H9 (cell line): Measurements from ENCODE around the gene KNSTRN. TPM values are rescaled to one million over a fixed set of nuclear protein-coding genes. Genes with fewer than 3 reads are reported as not detected.

Source experiments
- DNase-seq: peaks from one replicate; pipeline ENCODE4 v3.0.0-alpha.2; 2017
- H2AFZ ChIP-seq: one replicate; pipeline ENCODE4 v1.6.1; 2013; ENCODE audit warnings: mild to moderate bottlenecking, low read length, control low read depth, moderate library complexity
- H2AK5ac ChIP-seq: 2 replicates; pipeline ENCODE4 v1.6.1; 2013; ENCODE audit warnings: low read length, control low read depth, mixed read lengths; ENCODE audit not compliant: insufficient read length
- H2BK120ac ChIP-seq: one replicate; pipeline ENCODE4 v1.6.1; 2013; ENCODE audit warnings: low read depth, mild to moderate bottlenecking, low read length, control low read depth, inconsistent platforms; ENCODE audit not compliant: poor library complexity, severe bottlenecking
- H2BK12ac ChIP-seq: 2 replicates; pipeline ENCODE4 v1.6.1; 2013; ENCODE audit warnings: low read length, control low read depth, mixed read lengths, low read depth; ENCODE audit not compliant: insufficient read length
- H2BK15ac ChIP-seq: 2 replicates; pipeline ENCODE4 v1.6.1; 2013; ENCODE audit warnings: low read depth, low read length, control low read depth
- H2BK20ac ChIP-seq: one replicate; pipeline ENCODE4 v1.6.1; 2013; ENCODE audit warnings: low read depth, mild to moderate bottlenecking, low read length, control low read depth, inconsistent platforms; ENCODE audit not compliant: poor library complexity, severe bottlenecking
- H2BK5ac ChIP-seq: 2 replicates; pipeline ENCODE4 v1.6.1; 2013; ENCODE audit warnings: low read length, control low read depth, mixed read lengths; ENCODE audit not compliant: insufficient read length
- H3K14ac ChIP-seq: 2 replicates; pipeline ENCODE4 v1.6.1; 2013; ENCODE audit warnings: low read length, control low read depth; ENCODE audit not compliant: insufficient read depth
- H3K18ac ChIP-seq: 2 replicates; pipeline ENCODE4 v1.6.1; 2013; ENCODE audit warnings: low read depth, mild to moderate bottlenecking, mixed read lengths, low read length, control low read depth; ENCODE audit not compliant: insufficient read length
- H3K23ac ChIP-seq: 2 replicates; pipeline ENCODE4 v1.6.1; 2013; ENCODE audit warnings: low read length, control low read depth, mixed read lengths, low read depth; ENCODE audit not compliant: insufficient read length
- H3K23me2 ChIP-seq: 2 replicates; pipeline ENCODE4 v1.6.1; 2013; ENCODE audit warnings: low read depth, mild to moderate bottlenecking, mixed read lengths, low read length, control low read depth; ENCODE audit not compliant: insufficient read length, poor library complexity, severe bottlenecking
- H3K27ac ChIP-seq: 2 replicates; pipeline ENCODE4 v1.5.1; 2013; ENCODE audit warnings: low read length, control low read depth, mixed read lengths, low read depth; ENCODE audit not compliant: insufficient read length
- H3K27me3 ChIP-seq: 2 replicates; pipeline ENCODE4 v1.6.1; 2013; ENCODE audit warnings: low read length, control low read depth, inconsistent platforms; ENCODE audit not compliant: insufficient read depth
- H3K4ac ChIP-seq: 2 replicates; pipeline ENCODE4 v1.6.1; 2013; ENCODE audit warnings: low read depth, mild to moderate bottlenecking, control low read depth, inconsistent platforms, low read length, moderate library complexity
- H3K4me1 ChIP-seq: 2 replicates; pipeline ENCODE4 v1.6.1; 2013; ENCODE audit warnings: low read length, control low read depth, inconsistent platforms; ENCODE audit not compliant: insufficient read depth
- H3K4me2 ChIP-seq: 2 replicates; pipeline ENCODE4 v1.6.1; 2013; ENCODE audit warnings: low read length, control low read depth, mixed read lengths; ENCODE audit not compliant: insufficient read length, insufficient read depth
- H3K56ac ChIP-seq: 2 replicates; pipeline ENCODE4 v1.6.1; 2013; ENCODE audit warnings: low read depth, mild to moderate bottlenecking, mixed read lengths, low read length, control low read depth; ENCODE audit not compliant: insufficient read length
- H3K79me1 ChIP-seq: 2 replicates; pipeline ENCODE4 v1.6.1; 2013; ENCODE audit warnings: low read depth, mild to moderate bottlenecking, moderate library complexity, low read length, control low read depth, inconsistent platforms; ENCODE audit not compliant: insufficient read depth, poor library complexity, severe bottlenecking
- H3K79me2 ChIP-seq: 2 replicates; pipeline ENCODE4 v1.6.1; 2013; ENCODE audit warnings: low read length, control low read depth, inconsistent platforms; ENCODE audit not compliant: insufficient read depth
- H3K9ac ChIP-seq: 2 replicates; pipeline ENCODE4 v1.6.1; 2013; ENCODE audit warnings: low read length, control low read depth, mixed read lengths; ENCODE audit not compliant: insufficient read length; ENCODE audit errors: extremely low read depth
- H3K9me3 ChIP-seq: one replicate; pipeline ENCODE4 v1.6.1; 2013; ENCODE audit warnings: low read depth, low read length, inconsistent platforms; ENCODE audit not compliant: control insufficient read depth
- H3T11ph ChIP-seq: one replicate; pipeline ENCODE4 v1.6.1; 2013; ENCODE audit warnings: mild to moderate bottlenecking, low read length, control low read depth, inconsistent platforms
- H4K20me1 ChIP-seq: one replicate; pipeline ENCODE4 v1.6.1; 2013; ENCODE audit not compliant: control insufficient read depth, insufficient read length, insufficient read depth
- H4K5ac ChIP-seq: 2 replicates; pipeline ENCODE4 v1.6.1; 2013; ENCODE audit warnings: low read depth, mild to moderate bottlenecking, mixed read lengths, low read length, control low read depth; ENCODE audit not compliant: insufficient read length
- H4K8ac ChIP-seq: replicated peaks from 2 replicates; pipeline ENCODE4 v1.6.1; 2013; ENCODE audit warnings: low read length, control low read depth, mixed read lengths, low read depth; ENCODE audit not compliant: insufficient read length
- H4K91ac ChIP-seq: 2 replicates; pipeline ENCODE4 v1.6.1; 2013; ENCODE audit warnings: low read depth, mild to moderate bottlenecking, moderate library complexity, mixed read lengths, low read length, control low read depth; ENCODE audit not compliant: insufficient read length
- H3K27ac Mint-ChIP-seq, 3 experiments: 2 replicates in 2 of 3; 3 replicates in 1 of 3; pipeline ENCODE4 v1.8.0; 2020 to 2021; ENCODE audit warnings: mixed read lengths in 3 of 3, mild to moderate bottlenecking in 1 of 3, moderate library complexity in 1 of 3
- H3K27me3 Mint-ChIP-seq: 2 replicates; pipeline ENCODE4 v1.8.0; 2021; ENCODE audit warnings: low read depth, mild to moderate bottlenecking, moderate library complexity, mixed read lengths
- H3K36me3 Mint-ChIP-seq, 3 experiments: 2 replicates in 2 of 3; 3 replicates in 1 of 3; pipeline ENCODE4 v1.8.0; 2020 to 2021; ENCODE audit warnings: low read depth in 3 of 3, mixed read lengths in 3 of 3; ENCODE audit not compliant: insufficient read depth in 1 of 3
- H3K4me1 Mint-ChIP-seq, 2 experiments: 2 replicates each; pipeline ENCODE4 v1.8.0; 2020; ENCODE audit warnings: mixed read lengths in 2 of 2
- H3K4me3 Mint-ChIP-seq, 2 experiments: 2 replicates in 1 of 2; 3 replicates in 1 of 2; pipeline ENCODE4 v1.8.0; 2020 to 2021; ENCODE audit warnings: mild to moderate bottlenecking in 2 of 2, mixed read lengths in 2 of 2, moderate library complexity in 1 of 2
- H3K9me3 Mint-ChIP-seq, 2 experiments: 2 replicates in 1 of 2; 3 replicates in 1 of 2; pipeline ENCODE4 v1.8.0; 2020; ENCODE audit warnings: mild to moderate bottlenecking in 2 of 2, mixed read lengths in 2 of 2, moderate library complexity in 1 of 2
- CTCF ChIP-seq: fragments of 200-600 bp; sonication (generic); conservative IDR thresholded peaks from 3 replicates; pipeline ENCODE4 v1.8.0; 2021; ENCODE audit warnings: antibody characterized with exemption, mild to moderate bottlenecking
- WGBS: extraction: QIAGEN DNeasy Blood & Tissue Kit; methylation state at CpG from one replicate; pipeline ENCODE4 v1.1.7; 2013; ENCODE audit warnings: missing lambda C conversion rate, low lambda C conversion rate, mixed read lengths; ENCODE audit not compliant: insufficient read length; ENCODE audit errors: extremely low coverage; 5-methylcytosine and 5-hydroxymethylcytosine counted together
- total RNA-seq: library from RNA; stranded (reverse); gene quantifications from 2 replicates; pipeline ENCODE4 v1.2.1, GENCODE V29; 2021

Gene KNSTRN
- total RNA-seq, 1 experiment from 2014 or later = 53.9 TPM

DNA sequence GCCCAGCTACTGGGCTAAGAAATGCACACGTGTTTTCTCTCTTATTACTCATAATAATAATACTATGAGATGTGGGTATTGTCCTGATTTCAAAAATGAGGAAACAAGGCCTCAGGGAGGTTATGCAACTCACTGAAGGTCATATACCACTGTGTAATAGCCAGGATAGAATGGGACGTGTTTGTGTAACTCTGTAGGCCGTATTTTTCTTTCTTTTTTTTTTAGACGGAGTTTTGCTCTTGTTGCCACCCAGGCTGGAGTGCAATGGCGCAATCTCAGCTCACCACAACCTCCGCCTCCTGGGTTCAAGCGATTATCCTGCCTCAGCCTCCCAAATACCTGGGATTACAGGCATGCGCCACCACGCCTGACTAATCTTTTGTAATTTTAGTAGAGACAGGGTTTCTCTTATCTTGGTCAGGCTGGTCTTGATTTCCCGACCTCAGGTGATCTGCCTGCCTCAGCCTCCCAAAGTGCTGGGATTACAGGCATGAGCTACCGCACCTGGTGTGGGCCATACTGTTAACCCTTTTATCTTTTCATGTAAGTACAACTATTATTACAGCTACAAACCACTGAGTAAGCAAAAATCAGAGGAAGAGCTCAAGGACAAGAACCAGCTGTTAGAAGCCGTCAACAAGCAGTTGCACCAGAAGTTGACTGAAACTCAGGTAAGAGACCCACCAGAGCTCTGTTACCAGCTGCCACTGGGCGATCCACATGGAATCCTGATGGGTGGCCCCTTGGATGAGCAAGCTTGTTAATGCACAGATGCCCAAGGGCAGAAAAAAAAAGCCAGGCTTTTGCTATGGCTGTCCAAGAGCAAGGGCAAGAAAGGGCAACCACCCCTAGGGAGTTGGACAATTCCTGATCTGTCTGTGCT, 6.7 kb downstream of the KNSTRN start:
- Histone ChIP-seq H3K23ac (no peak overlapping the region), H4K8ac (no peak overlapping the region), H3K27me3 (no peaks in the 10 kb centered on the region), H3K9me3 (no peaks in the 10 kb centered on the region), H3K56ac (no peak overlapping the region), H3K27ac (no peak overlapping the region), H3K18ac (no peak overlapping the region), H2BK120ac (no peak overlapping the region), H3K23me2 (no peaks in the 10 kb centered on the region), H4K91ac (no peak overlapping the region), H2AFZ (no peak overlapping the region), H3K14ac (no peak overlapping the region), H3K4me1 (no peaks in the 10 kb centered on the region), H3K4ac (no peak overlapping the region), H2BK12ac (no peak overlapping the region), H3K79me2 (peaks cover 2% of the 10 kb centered on the region; the same call in 1 of the 2 replicates), H3K9ac (no peak overlapping the region), H3K4me2 (no peak overlapping the region), H3T11ph (no peak overlapping the region), H4K5ac (no peak overlapping the region), H4K20me1 (no peaks in the 10 kb centered on the region), H2BK20ac (no peak overlapping the region), H2AK5ac (no peak overlapping the region), H2BK15ac (no peak overlapping the region), H3K79me1 (peaks cover 3% of the 10 kb centered on the region), H2BK5ac (no peak overlapping the region)
- peaks cover 2 to 7% of the 10 kb centered on the region in 2 experiments; a peak in 3 of 5 replicates for H3K9me3 Mint-ChIP-seq
- no peak for TF ChIP-seq CTCF
- H3K27me3 Mint-ChIP-seq = no peaks in the 10 kb centered on the region
- H3K4me3 Mint-ChIP-seq = no peak overlapping the region; a peak in 1 of 5 replicates
- DNase-seq = no peak
- peaks cover 79 to 94% (median 94%) of the 10 kb centered on the region in 3 experiments for H3K36me3 Mint-ChIP-seq
- H3K27ac Mint-ChIP-seq = peak overlapping the region in 1 of 3 experiments; percentile 68; a peak in 2 of 7 replicates
- peaks cover 6 to 10% of the 10 kb centered on the region in 2 experiments for H3K4me1 Mint-ChIP-seq
- no CpG with 5 or more reads among the region's 13 CpGs for WGBS
